Measurements from ENCODE around the gene TPCN2.
"Not testable (repeated sequence)": the region's sequence is repeated elsewhere in the genome, so short reads cannot be mapped to it uniquely, and the experiment has no call there.

DNA sequence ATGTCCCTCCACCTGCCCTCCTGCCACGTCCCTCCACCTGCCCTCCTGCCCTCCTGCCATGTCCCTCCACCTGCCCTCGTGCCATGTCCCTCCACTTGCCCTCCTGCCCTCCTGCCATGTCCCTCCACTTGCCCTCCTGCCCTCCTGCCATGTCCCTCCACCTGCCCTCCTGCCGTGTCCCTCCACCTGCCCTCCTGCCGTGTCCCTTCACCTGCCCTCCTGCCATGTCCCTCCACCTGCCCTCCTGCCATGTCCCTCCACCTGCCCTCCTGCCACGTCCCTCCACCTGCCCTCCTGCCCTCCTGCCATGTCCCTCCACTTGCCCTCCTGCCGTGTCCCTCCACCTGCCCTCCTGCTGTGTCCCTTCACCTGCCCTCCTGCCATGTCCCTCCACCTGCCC is 28.2 kb downstream of the TPCN2 start:
- TF ChIP-seq, protein P1, sequence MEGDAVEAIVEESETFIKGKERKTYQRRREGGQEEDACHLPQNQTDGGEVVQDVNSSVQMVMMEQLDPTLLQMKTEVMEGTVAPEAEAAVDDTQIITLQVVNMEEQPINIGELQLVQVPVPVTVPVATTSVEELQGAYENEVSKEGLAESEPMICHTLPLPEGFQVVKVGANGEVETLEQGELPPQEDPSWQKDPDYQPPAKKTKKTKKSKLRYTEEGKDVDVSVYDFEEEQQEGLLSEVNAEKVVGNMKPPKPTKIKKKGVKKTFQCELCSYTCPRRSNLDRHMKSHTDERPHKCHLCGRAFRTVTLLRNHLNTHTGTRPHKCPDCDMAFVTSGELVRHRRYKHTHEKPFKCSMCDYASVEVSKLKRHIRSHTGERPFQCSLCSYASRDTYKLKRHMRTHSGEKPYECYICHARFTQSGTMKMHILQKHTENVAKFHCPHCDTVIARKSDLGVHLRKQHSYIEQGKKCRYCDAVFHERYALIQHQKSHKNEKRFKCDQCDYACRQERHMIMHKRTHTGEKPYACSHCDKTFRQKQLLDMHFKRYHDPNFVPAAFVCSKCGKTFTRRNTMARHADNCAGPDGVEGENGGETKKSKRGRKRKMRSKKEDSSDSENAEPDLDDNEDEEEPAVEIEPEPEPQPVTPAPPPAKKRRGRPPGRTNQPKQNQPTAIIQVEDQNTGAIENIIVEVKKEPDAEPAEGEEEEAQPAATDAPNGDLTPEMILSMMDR (IDR thresholded peaks at IDR 0.05; ENCODE audit: low read depth, low read length, missing input control): not testable (repeated sequence)
- not testable (repeated sequence) for TF ChIP-seq FOXA1, RAD21 (IDR thresholded peaks at IDR 0.05)
- TF ChIP-seq, protein P2, sequence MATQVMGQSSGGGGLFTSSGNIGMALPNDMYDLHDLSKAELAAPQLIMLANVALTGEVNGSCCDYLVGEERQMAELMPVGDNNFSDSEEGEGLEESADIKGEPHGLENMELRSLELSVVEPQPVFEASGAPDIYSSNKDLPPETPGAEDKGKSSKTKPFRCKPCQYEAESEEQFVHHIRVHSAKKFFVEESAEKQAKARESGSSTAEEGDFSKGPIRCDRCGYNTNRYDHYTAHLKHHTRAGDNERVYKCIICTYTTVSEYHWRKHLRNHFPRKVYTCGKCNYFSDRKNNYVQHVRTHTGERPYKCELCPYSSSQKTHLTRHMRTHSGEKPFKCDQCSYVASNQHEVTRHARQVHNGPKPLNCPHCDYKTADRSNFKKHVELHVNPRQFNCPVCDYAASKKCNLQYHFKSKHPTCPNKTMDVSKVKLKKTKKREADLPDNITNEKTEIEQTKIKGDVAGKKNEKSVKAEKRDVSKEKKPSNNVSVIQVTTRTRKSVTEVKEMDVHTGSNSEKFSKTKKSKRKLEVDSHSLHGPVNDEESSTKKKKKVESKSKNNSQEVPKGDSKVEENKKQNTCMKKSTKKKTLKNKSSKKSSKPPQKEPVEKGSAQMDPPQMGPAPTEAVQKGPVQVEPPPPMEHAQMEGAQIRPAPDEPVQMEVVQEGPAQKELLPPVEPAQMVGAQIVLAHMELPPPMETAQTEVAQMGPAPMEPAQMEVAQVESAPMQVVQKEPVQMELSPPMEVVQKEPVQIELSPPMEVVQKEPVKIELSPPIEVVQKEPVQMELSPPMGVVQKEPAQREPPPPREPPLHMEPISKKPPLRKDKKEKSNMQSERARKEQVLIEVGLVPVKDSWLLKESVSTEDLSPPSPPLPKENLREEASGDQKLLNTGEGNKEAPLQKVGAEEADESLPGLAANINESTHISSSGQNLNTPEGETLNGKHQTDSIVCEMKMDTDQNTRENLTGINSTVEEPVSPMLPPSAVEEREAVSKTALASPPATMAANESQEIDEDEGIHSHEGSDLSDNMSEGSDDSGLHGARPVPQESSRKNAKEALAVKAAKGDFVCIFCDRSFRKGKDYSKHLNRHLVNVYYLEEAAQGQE (IDR thresholded peaks at IDR 0.05): not testable (repeated sequence)
